CD4-positive, alpha-beta T cell (primary cell): ENCODE measurements around the gene SPAG7. TPM values are rescaled to one million over a fixed set of nuclear protein-coding genes. Genes with fewer than 3 reads are reported as not detected.

Experiments used
- ATAC-seq: fragments of 200-7000 bp; cut with Tn5 transposase; one replicate; pipeline ENCODE4 v1.10.0; 2022; ENCODE audit warnings: mild to moderate bottlenecking; ENCODE audit not compliant: poor library complexity
- CTCF ChIA-PET: fragments of 350-600 bp; sonication (Branson Sonifier 250); formaldehyde crosslinking; loops from one replicate; lab custom pipeline; 2021; ENCODE audit warnings: antibody characterized with exemption, inconsistent platforms; lab: Charles Lee
- POLR2A ChIA-PET: fragments of 350-600 bp; sonication (Branson Sonifier 250); formaldehyde crosslinking; loops from one replicate; lab custom pipeline; 2021; ENCODE audit warnings: antibody characterized with exemption, inconsistent platforms; lab: Charles Lee
- DNase-seq, 14 experiments: peaks; one replicate each; pipeline ENCODE4 v3.0.0-alpha.2; 2013 to 2020; ENCODE audit warnings: mixed read lengths in 2 of 14
- H3K27ac ChIP-seq, 2 donors: one replicate each; pipeline versions ENCODE4 v1.5.1 to v1.7.0; 2013; ENCODE audit warnings: low read length in 2 of 2, low read depth in 1 of 2, mild to moderate bottlenecking in 1 of 2
- H3K27me3 ChIP-seq, 2 experiments: 1 replicate in 1 of 2; 2 replicates in 1 of 2; pipeline versions ENCODE4 v1.6.1 to v1.7.0; 2013; ENCODE audit warnings: low read length in 2 of 2, control low read depth in 1 of 2, mild to moderate bottlenecking in 1 of 2, moderate library complexity in 1 of 2; ENCODE audit not compliant: insufficient read depth in 2 of 2, control insufficient read depth in 1 of 2
- H3K36me3 ChIP-seq: one replicate; pipeline ENCODE4 v1.6.1; 2013; ENCODE audit warnings: low read length, control low read depth; ENCODE audit not compliant: insufficient read depth
- H3K4me1 ChIP-seq: one replicate; pipeline ENCODE4 v1.6.1; 2013; ENCODE audit warnings: low read length, control low read depth; ENCODE audit not compliant: insufficient read depth
- H3K4me3 ChIP-seq: one replicate; pipeline ENCODE4 v1.5.1; 2013; ENCODE audit warnings: mild to moderate bottlenecking, low read length, moderate library complexity
- H3K9me3 ChIP-seq, 2 experiments: 1 replicate in 1 of 2; 2 replicates in 1 of 2; pipeline versions ENCODE4 v1.6.1 to v1.7.0; 2013; ENCODE audit warnings: low read length in 2 of 2, mild to moderate bottlenecking in 2 of 2, control low read depth in 1 of 2, moderate library complexity in 1 of 2; ENCODE audit not compliant: control insufficient read depth in 1 of 2, insufficient read depth in 1 of 2
- H3K27ac Mint-ChIP-seq: one replicate; pipeline ENCODE4 v1.8.0; 2020; ENCODE audit warnings: mixed read lengths
- H3K27me3 Mint-ChIP-seq: one replicate; pipeline ENCODE4 v1.8.0; 2021; ENCODE audit warnings: mixed read lengths
- H3K36me3 Mint-ChIP-seq: one replicate; pipeline ENCODE4 v1.8.0; 2021; ENCODE audit warnings: low read depth, mixed read lengths
- H3K4me1 Mint-ChIP-seq: one replicate; pipeline ENCODE4 v1.8.0; 2021; ENCODE audit warnings: low read depth, mixed read lengths
- H3K4me3 Mint-ChIP-seq: one replicate; pipeline ENCODE4 v1.8.0; 2020; ENCODE audit warnings: mild to moderate bottlenecking, mixed read lengths
- H3K9me3 Mint-ChIP-seq: one replicate; pipeline ENCODE4 v1.8.0; 2020; ENCODE audit warnings: mixed read lengths
- CTCF ChIP-seq: fragments of 200-600 bp; IDR thresholded peaks from one replicate; pipeline ENCODE4 v1.8.0; 2022; ENCODE audit warnings: antibody characterized with exemption, mild to moderate bottlenecking
- intact Hi-C, 2 experiments: fragments of 100-400 bp; cut with DNase I in 1 of 2; cut with micrococcal nuclease in 1 of 2; formaldehyde crosslinking; loops; one replicate each; pipeline versions ENCODE4 v1.15.1 to v1.9.0; 2023 to 2025; cut with DNase I, micrococcal nuclease
- total RNA-seq, 174 experiments: library from RNA in 2 of 174; stranded (reverse) in 2 of 174; gene quantifications; one replicate each; pipeline ENCODE4 v1.2.3 and lab custom pipeline; 2021 to 2026

The SPAG7 gene
- total RNA-seq, 2 experiments from 2014 or later = 30.2 to 30.9 TPM

GRCh38 chr17:4960279-4960922 is 7.2 kb downstream of the SPAG7 start:
- Mint-ChIP-seq H3K4me1 (peaks cover 9% of the 10 kb centered on the region), H3K36me3 (peaks cover 29% of the 10 kb centered on the region), H3K27me3 (no peaks in the 10 kb centered on the region), H3K9me3 (no peaks in the 10 kb centered on the region), H3K27ac (no peak overlapping the region), H3K4me3 (no peak overlapping the region)
- Histone ChIP-seq H3K27me3 (no peaks in the 10 kb centered on the region), H3K4me3 (no peak overlapping the region), H3K36me3 (peaks cover 16% of the 10 kb centered on the region), H3K9me3 (no peaks in the 10 kb centered on the region), H3K27ac (no peak overlapping the region), H3K4me1 (no peaks in the 10 kb centered on the region)
- ChIA-PET POLR2A (no interaction called here), CTCF (no interaction called here)
- intact Hi-C loops = loop anchor here in 1 of 2 experiments (10.0 kb wide), 2 partner anchors 166 to 596 kb away; partner anchors contain the start of genes PSMB6 and UBE2G1
- no peak for DNase-seq
- TF ChIP-seq CTCF = no peak
- ATAC-seq = no peak

- CTCF ChIA-PET = no interaction called here
- Mint-ChIP-seq H3K4me3 (no peak overlapping the region), H3K27me3 (no peaks in the 10 kb centered on the region), H3K9me3 (no peaks in the 10 kb centered on the region), H3K4me1 (peaks cover 5% of the 10 kb centered on the region), H3K36me3 (peaks cover 25% of the 10 kb centered on the region), H3K27ac (no peak overlapping the region)
- Histone ChIP-seq H3K4me1 (no peaks in the 10 kb centered on the region), H3K36me3 (peaks cover 16% of the 10 kb centered on the region), H3K27me3 (no peaks in the 10 kb centered on the region), H3K27ac (no peak overlapping the region), H3K9me3 (no peaks in the 10 kb centered on the region), H3K4me3 (no peak overlapping the region)
- DNase-seq = no peak
- intact Hi-C loops = no loop called here
- no peak for TF ChIP-seq CTCF
- no peak for ATAC-seq
- POLR2A ChIA-PET = interaction anchor here (1.0 kb wide), 1 partner anchor 11 kb away, joined by 6 read pairs; the partner anchor contains the start of gene PFN1
These were observed 8.2 kb downstream of the SPAG7 start for GRCh38 chr17:4959261-4959965.

- no peak overlapping the region for H3K27ac Mint-ChIP-seq
- H3K4me3 ChIP-seq = no peak overlapping the region
- H3K4me3 Mint-ChIP-seq = no peak overlapping the region
- no peaks in the 10 kb centered on the region for H3K9me3 ChIP-seq
- no peaks in the 10 kb centered on the region for H3K4me1 ChIP-seq
- no peak for ATAC-seq
- TF ChIP-seq CTCF = no peak
- no peaks in the 10 kb centered on the region for H3K27me3 ChIP-seq
- no peaks in the 10 kb centered on the region for H3K9me3 Mint-ChIP-seq
- H3K36me3 ChIP-seq = peaks cover 16% of the 10 kb centered on the region
- CTCF ChIA-PET = no interaction called here
- no peak for DNase-seq
- H3K27me3 Mint-ChIP-seq = no peaks in the 10 kb centered on the region
- H3K4me1 Mint-ChIP-seq = peaks cover 5% of the 10 kb centered on the region
- no peak overlapping the region for H3K27ac ChIP-seq
- intact Hi-C loops = no loop called here
- POLR2A ChIA-PET = interaction anchor here (1.4 to 3.2 kb wide), 3 partner anchors 9 to 18 kb away, joined by 5 to 13 read pairs (median 12); partner anchors contain the start of genes PFN1, RNF167, SLC25A11 and SPAG7
- H3K36me3 Mint-ChIP-seq = peaks cover 25% of the 10 kb centered on the region
These were observed 9.5 kb downstream of the SPAG7 start for GRCh38 chr17:4958102-4958501.
